AG09309 (cell line): Measurements from ENCODE around the gene PRCD.
A peak's percentile ranks its signal among the peaks of the same experiment; 100 is the strongest.

Experiments
- DNase-seq: peaks from one replicate; pipeline ENCODE4 v3.0.0-alpha.2; 2010; ENCODE audit warnings: low read depth
- H3K4me3 ChIP-seq: 2 replicates; pipeline ENCODE4 v1.5.1; 2011; ENCODE audit warnings: mild to moderate bottlenecking, low read depth, low read length, moderate library complexity; ENCODE audit not compliant: control insufficient read depth
- CTCF ChIP-seq: IDR thresholded peaks from 2 replicates; pipeline ENCODE4 v1.5.1; 2011; ENCODE audit warnings: mild to moderate bottlenecking, low read depth, low read length, inconsistent platforms; ENCODE audit not compliant: insufficient read depth, control insufficient read depth; ENCODE audit errors: missing control alignments

PRCD gene

GRCh38 chr17:76576189-76576588, 36.3 kb downstream of the PRCD start:
- DNase-seq: no peak
- TF ChIP-seq CTCF: no peak
- no peak overlapping the region for H3K4me3 ChIP-seq

DNA sequence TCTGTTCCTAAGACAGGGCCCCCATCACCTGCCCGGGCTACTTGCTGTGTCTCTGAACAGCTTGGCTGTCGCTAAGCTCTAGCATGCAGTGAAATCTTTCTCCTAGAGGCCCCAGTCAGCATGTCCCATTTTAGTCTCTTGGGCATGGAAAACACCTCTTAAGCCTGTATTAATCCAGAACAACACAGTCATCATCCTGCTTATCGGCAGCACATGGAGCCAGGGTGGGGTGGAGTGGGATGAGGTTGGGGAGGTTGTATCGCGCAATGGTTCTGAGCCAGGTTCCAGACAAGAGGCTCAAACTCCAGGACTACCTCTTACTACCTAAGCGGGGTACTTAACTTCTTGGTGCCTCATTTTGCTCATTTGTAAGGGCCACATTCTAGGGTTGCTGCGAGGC, 38.0 kb downstream of the PRCD start:
- DNase-seq: no peak
- no peak overlapping the region for H3K4me3 ChIP-seq
- TF ChIP-seq CTCF: no peak

- H3K4me3 ChIP-seq: no peak overlapping the region
- no peak for DNase-seq
- no peak for TF ChIP-seq CTCF
Observed at GRCh38 chr17:76578376-76578775, 38.5 kb downstream of the PRCD start.

- TF ChIP-seq CTCF: no peak
- DNase-seq: no peak
- no peak overlapping the region for H3K4me3 ChIP-seq
Observed at GRCh38 chr17:76579281-76579680, 39.4 kb downstream of the PRCD start.

DNA sequence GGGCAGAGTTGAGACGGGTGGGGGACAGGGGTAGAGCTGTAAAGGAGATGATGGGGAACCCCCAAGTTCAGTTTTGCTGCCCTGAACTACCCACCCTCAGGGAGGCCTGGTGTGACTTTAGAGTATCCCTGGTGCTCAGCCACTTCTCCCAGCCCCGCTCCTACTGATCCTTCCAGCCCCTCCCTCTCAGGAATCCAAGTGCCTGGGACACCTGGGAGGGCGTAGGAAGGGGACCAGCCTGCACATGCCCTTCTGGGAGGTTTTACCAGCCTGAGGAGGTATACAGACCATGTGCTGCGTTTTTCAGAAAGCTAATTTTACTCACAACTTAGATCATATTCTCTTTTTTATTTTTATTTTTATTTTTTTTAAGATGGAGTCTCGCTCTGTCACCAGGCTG, 41.7 kb downstream of the PRCD start:
- no peak overlapping the region for H3K4me3 ChIP-seq
- no peak for DNase-seq
- TF ChIP-seq CTCF: no peak

DNA sequence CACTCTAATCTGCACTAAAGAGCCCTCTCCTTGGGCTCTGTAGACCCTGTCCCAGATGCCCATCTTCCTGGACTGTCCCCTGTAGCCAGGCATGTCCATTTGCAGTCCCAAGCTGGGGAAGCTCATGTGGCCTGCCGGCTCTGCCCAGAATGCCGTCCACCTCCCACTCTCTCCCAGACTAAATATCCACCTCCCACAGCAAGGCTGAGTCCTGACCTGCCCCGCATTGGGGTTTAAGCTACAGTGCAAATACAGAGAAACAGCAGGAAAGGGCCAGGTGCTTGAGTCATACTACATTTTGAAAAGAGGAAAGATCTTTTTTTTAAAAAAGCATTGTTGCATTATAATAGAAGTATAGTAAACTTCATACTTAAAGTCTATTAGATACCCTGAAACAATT, 42.8 kb downstream of the PRCD start:
- H3K4me3 ChIP-seq: no peak overlapping the region
- no peak for TF ChIP-seq CTCF
- no peak for DNase-seq

GRCh38 chr17:76584427-76585032, 44.7 kb downstream of the PRCD start:
- DNase-seq: no peak
- no peak for TF ChIP-seq CTCF
- peak overlapping the region; percentile 49 for H3K4me3 ChIP-seq
